ENCODE results near the gene PDGFC.

PDGFC gene

GRCh38 chr4:156954587-156954986 is 17.0 kb downstream of the PDGFC start:
- H3K4me3 ChIP-seq (ENCODE audit: control insufficient read depth in 1 of 7, extremely low read depth in 1 of 7, insufficient read depth in 4 of 7, low read depth in 2 of 7, low read length in 6 of 7) = peak overlapping the region in 3 of 7 experiments; percentile 4 to 56 (median 40)
- H3K36me3 ChIP-seq (ENCODE audit: control insufficient read depth in 4 of 4, insufficient read depth in 4 of 4, low read length in 3 of 4) = no peaks in the 10 kb centered on the region
- H3K4me1 ChIP-seq (ENCODE audit: control extremely low read depth in 1 of 4, control insufficient read depth in 4 of 4, insufficient read depth in 4 of 4, low read length in 3 of 4) = peaks cover 16 to 58% (median 33%) of the 10 kb centered on the region in 4 experiments
- no peaks in the 10 kb centered on the region for H3K9me3 ChIP-seq (ENCODE audit: control extremely low read depth in 1 of 5, control insufficient read depth in 4 of 5, insufficient read depth in 2 of 5, low read depth in 1 of 5, low read length in 4 of 5)
- WGBS (ENCODE audit: insufficient coverage) = 13% methylated on average over 3 of the region's 3 CpGs
- H3K27me3 ChIP-seq (replicated peaks in 2 of 5; ENCODE audit: control insufficient read depth in 4 of 5, insufficient read depth in 5 of 5, low read length in 4 of 5) = no peaks in the 10 kb centered on the region
- no peak overlapping the region for H3K27ac ChIP-seq (ENCODE audit: insufficient read depth in 1 of 2, low read depth in 1 of 2, low read length in 2 of 2, poor library complexity in 1 of 2, severe bottlenecking in 2 of 2)
- DNase-seq = peak; percentile 82 to 99 (median 98)
- CTCF ChIA-PET = interaction anchor here (1.3 to 1.4 kb wide), 2 partner anchors 8 to 14 kb away, joined by 4 to 5 read pairs; no protein-coding TSS in a partner anchor
- POLR2A ChIA-PET = interaction anchor here (0.6 kb wide), 1 partner anchor 12 kb away, joined by 3 read pairs; no protein-coding TSS in a partner anchor

DNA sequence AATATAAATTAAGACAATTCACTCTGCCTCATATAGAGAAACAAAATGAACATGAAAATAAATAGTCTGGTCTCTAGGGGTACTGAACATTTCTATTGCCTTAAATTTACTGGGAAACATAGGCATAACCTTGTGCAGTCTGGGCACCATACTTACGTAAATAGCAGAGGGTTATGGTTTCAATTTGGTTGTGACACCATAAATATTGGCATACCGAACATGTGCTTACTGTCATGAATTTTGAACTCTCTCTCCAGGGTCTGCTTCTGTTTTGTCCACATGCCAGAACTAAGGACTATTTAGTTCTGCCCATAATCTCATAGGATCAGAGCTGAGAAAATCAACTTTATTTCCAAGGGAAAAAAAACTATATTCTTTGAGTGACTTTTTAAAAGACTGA is 17.6 kb downstream of the PDGFC start:
- Histone ChIP-seq H3K36me3 (ENCODE audit: control insufficient read depth in 4 of 4, insufficient read depth in 4 of 4, low read length in 3 of 4) (no peaks in the 10 kb centered on the region), H3K27ac (ENCODE audit: insufficient read depth in 1 of 2, low read depth in 1 of 2, low read length in 2 of 2, poor library complexity in 1 of 2, severe bottlenecking in 2 of 2) (no peak overlapping the region), H3K4me3 (ENCODE audit: control insufficient read depth in 1 of 7, extremely low read depth in 1 of 7, insufficient read depth in 4 of 7, low read depth in 2 of 7, low read length in 6 of 7) (peak overlapping the region in 4 of 7 experiments; percentile 11 to 56 (median 26)), H3K9me3 (ENCODE audit: control extremely low read depth in 1 of 5, control insufficient read depth in 4 of 5, insufficient read depth in 2 of 5, low read depth in 1 of 5, low read length in 4 of 5) (no peaks in the 10 kb centered on the region), H3K27me3 (replicated peaks in 2 of 5; ENCODE audit: control insufficient read depth in 4 of 5, insufficient read depth in 5 of 5, low read length in 4 of 5) (no peaks in the 10 kb centered on the region), H3K4me1 (ENCODE audit: control extremely low read depth in 1 of 4, control insufficient read depth in 4 of 4, insufficient read depth in 4 of 4, low read length in 3 of 4) (peaks cover 16 to 64% (median 36%) of the 10 kb centered on the region in 4 experiments)
- no peak for DNase-seq
- 100% methylated on average over 1 of the region's 2 CpGs for WGBS (ENCODE audit: insufficient coverage)
- CTCF ChIA-PET = no interaction called here
- POLR2A ChIA-PET = no interaction called here

- no peaks in the 10 kb centered on the region for H3K9me3 ChIP-seq (ENCODE audit: control extremely low read depth in 1 of 5, control insufficient read depth in 4 of 5, insufficient read depth in 2 of 5, low read depth in 1 of 5, low read length in 4 of 5)
- H3K36me3 ChIP-seq (ENCODE audit: control insufficient read depth in 4 of 4, insufficient read depth in 4 of 4, low read length in 3 of 4) = no peaks in the 10 kb centered on the region
- no peak overlapping the region for H3K27ac ChIP-seq (ENCODE audit: insufficient read depth in 1 of 2, low read depth in 1 of 2, low read length in 2 of 2, poor library complexity in 1 of 2, severe bottlenecking in 2 of 2)
- WGBS (ENCODE audit: insufficient coverage) = 100% methylated on average over 1 of the region's 1 CpG
- H3K27me3 ChIP-seq (replicated peaks in 2 of 5; ENCODE audit: control insufficient read depth in 4 of 5, insufficient read depth in 5 of 5, low read length in 4 of 5) = no peaks in the 10 kb centered on the region
- peaks cover 12 to 61% (median 32%) of the 10 kb centered on the region in 4 experiments for H3K4me1 ChIP-seq (ENCODE audit: control extremely low read depth in 1 of 4, control insufficient read depth in 4 of 4, insufficient read depth in 4 of 4, low read length in 3 of 4)
- no peak overlapping the region for H3K4me3 ChIP-seq (ENCODE audit: control insufficient read depth in 1 of 7, extremely low read depth in 1 of 7, insufficient read depth in 4 of 7, low read depth in 2 of 7, low read length in 6 of 7)
- POLR2A ChIA-PET = no interaction called here
- CTCF ChIA-PET = no interaction called here
- DNase-seq = no peak
Observed at GRCh38 chr4:156953001-156953400, 18.6 kb downstream of the PDGFC start.

DNA sequence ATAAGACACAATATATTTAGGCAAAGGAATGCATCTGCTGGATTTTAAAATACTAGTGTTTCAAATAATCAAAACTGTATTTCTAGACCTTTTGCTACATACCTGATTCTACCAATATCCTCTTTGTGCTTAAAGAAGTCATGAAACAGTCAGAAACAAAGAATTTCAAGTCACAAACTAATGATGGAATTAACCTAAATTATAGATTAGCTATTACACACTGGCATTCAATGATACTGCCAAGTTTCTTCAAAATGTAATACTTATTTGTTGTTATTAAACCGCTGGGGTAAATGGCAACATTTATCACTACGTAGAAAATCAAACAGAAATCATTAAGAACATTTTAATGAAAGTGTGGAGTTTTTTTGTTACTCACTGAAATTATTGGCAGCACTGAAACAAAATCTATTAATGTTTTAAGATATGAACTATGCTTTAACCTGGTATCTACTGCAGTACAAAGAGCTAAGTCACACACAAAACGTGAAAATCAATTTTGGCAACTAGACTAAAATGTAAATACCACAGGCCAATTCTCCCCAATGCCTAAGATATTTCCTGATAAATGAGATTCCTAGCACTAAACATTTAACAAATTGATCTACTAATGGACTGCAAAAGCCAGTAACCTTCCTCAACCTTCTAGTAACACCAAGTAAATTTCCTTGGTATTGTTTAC is 19.4 kb downstream of the PDGFC start:
- CTCF ChIA-PET = no interaction called here
- WGBS (ENCODE audit: insufficient coverage) = 100% methylated on average over 1 of the region's 3 CpGs
- no peaks in the 10 kb centered on the region for H3K36me3 ChIP-seq (ENCODE audit: control insufficient read depth in 4 of 4, insufficient read depth in 4 of 4, low read length in 3 of 4)

GRCh38 chr4:156950948-156951347 is 20.7 kb downstream of the PDGFC start:
- WGBS (ENCODE audit: insufficient coverage) = no CpG with 5 or more reads among the region's 3 CpGs
- CTCF ChIA-PET = no interaction called here
- Histone ChIP-seq H3K4me3 (ENCODE audit: control insufficient read depth in 1 of 7, extremely low read depth in 1 of 7, insufficient read depth in 4 of 7, low read depth in 2 of 7, low read length in 6 of 7) (peak overlapping the region in 1 of 7 experiments; percentile 56), H3K4me1 (ENCODE audit: control extremely low read depth in 1 of 4, control insufficient read depth in 4 of 4, insufficient read depth in 4 of 4, low read length in 3 of 4) (peaks cover 12 to 56% (median 33%) of the 10 kb centered on the region in 4 experiments), H3K36me3 (ENCODE audit: control insufficient read depth in 4 of 4, insufficient read depth in 4 of 4, low read length in 3 of 4) (no peaks in the 10 kb centered on the region), H3K9me3 (ENCODE audit: control extremely low read depth in 1 of 5, control insufficient read depth in 4 of 5, insufficient read depth in 2 of 5, low read depth in 1 of 5, low read length in 4 of 5) (no peaks in the 10 kb centered on the region), H3K27me3 (replicated peaks in 2 of 5; ENCODE audit: control insufficient read depth in 4 of 5, insufficient read depth in 5 of 5, low read length in 4 of 5) (no peaks in the 10 kb centered on the region), H3K27ac (ENCODE audit: insufficient read depth in 1 of 2, low read depth in 1 of 2, low read length in 2 of 2, poor library complexity in 1 of 2, severe bottlenecking in 2 of 2) (no peak overlapping the region)
- no peak for DNase-seq
- POLR2A ChIA-PET = no interaction called here

More for the DNA sequence above, 19.4 kb downstream of the PDGFC start:
- H3K27me3 ChIP-seq (replicated peaks in 2 of 5; ENCODE audit: control insufficient read depth in 4 of 5, insufficient read depth in 5 of 5, low read length in 4 of 5) = no peaks in the 10 kb centered on the region
- H3K27ac ChIP-seq (ENCODE audit: insufficient read depth in 1 of 2, low read depth in 1 of 2, low read length in 2 of 2, poor library complexity in 1 of 2, severe bottlenecking in 2 of 2) = peak overlapping the region in 1 of 2 experiments; percentile 43
- peaks cover 12 to 55% (median 26%) of the 10 kb centered on the region in 4 experiments for H3K4me1 ChIP-seq (ENCODE audit: control extremely low read depth in 1 of 4, control insufficient read depth in 4 of 4, insufficient read depth in 4 of 4, low read length in 3 of 4)
- peak overlapping the region in 1 of 7 experiments; percentile 58 for H3K4me3 ChIP-seq (ENCODE audit: control insufficient read depth in 1 of 7, extremely low read depth in 1 of 7, insufficient read depth in 4 of 7, low read depth in 2 of 7, low read length in 6 of 7)
- DNase-seq = no peak
- H3K9me3 ChIP-seq (ENCODE audit: control extremely low read depth in 1 of 5, control insufficient read depth in 4 of 5, insufficient read depth in 2 of 5, low read depth in 1 of 5, low read length in 4 of 5) = no peaks in the 10 kb centered on the region
- POLR2A ChIA-PET = no interaction called here

DNA sequence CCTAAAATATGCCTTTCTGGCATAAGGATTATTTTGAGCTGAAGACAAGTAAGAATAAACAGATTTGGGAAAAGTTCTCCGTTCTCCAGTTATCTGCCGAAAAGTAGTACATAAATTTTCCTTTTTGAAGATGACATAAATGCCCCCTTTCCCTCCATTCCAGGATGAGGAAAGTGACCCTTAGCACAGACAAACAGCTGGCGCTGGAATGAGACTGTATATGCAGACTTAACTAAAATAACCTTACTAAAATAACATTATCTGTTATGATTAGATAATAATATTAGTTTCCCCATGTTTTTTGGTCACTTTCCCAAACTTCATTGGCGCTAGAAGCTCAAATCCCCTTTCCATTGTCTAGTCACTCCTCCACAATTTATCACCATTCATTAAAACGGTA is 21.5 kb downstream of the PDGFC start:
- CTCF ChIA-PET = interaction anchor here (1.2 to 1.4 kb wide), 2 partner anchors 13 to 39 kb away, joined by 3 read pairs; no protein-coding TSS in a partner anchor
- no peaks in the 10 kb centered on the region for H3K9me3 ChIP-seq (ENCODE audit: control extremely low read depth in 1 of 5, control insufficient read depth in 4 of 5, insufficient read depth in 2 of 5, low read depth in 1 of 5, low read length in 4 of 5)
- H3K4me1 ChIP-seq (ENCODE audit: control extremely low read depth in 1 of 4, control insufficient read depth in 4 of 4, insufficient read depth in 4 of 4, low read length in 3 of 4) = peaks cover 13 to 56% (median 32%) of the 10 kb centered on the region in 4 experiments
- 100% methylated on average over 3 of the region's 5 CpGs for WGBS (ENCODE audit: insufficient coverage)
- POLR2A ChIA-PET = no interaction called here
- no peak overlapping the region for H3K4me3 ChIP-seq (ENCODE audit: control insufficient read depth in 1 of 7, extremely low read depth in 1 of 7, insufficient read depth in 4 of 7, low read depth in 2 of 7, low read length in 6 of 7)
- H3K27me3 ChIP-seq (replicated peaks in 2 of 5; ENCODE audit: control insufficient read depth in 4 of 5, insufficient read depth in 5 of 5, low read length in 4 of 5) = no peaks in the 10 kb centered on the region
- no peak overlapping the region for H3K27ac ChIP-seq (ENCODE audit: insufficient read depth in 1 of 2, low read depth in 1 of 2, low read length in 2 of 2, poor library complexity in 1 of 2, severe bottlenecking in 2 of 2)
- no peaks in the 10 kb centered on the region for H3K36me3 ChIP-seq (ENCODE audit: control insufficient read depth in 4 of 4, insufficient read depth in 4 of 4, low read length in 3 of 4)
- no peak for DNase-seq

DNA sequence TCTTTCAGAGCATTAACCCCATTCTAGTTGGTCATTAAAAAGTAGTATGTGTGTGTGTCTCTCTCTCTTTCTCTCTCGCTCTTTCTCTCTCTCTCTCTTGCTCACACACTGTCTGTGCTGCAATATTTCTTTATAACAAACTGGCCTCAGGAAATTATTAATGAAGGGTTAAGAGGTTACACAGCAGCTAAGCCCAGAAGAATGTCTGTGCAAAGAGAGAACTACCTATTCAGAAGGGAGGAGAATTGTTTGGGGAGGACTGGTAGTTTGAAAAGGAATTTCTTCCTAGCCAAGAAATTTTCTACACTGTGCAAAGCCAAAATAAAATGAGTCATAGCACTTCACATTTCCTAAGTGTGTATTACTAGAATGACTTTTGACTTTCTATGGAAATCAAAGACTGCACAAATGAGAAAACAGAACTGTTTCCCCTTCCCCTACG is 22.2 kb downstream of the PDGFC start:
- Histone ChIP-seq H3K36me3 (ENCODE audit: control insufficient read depth in 4 of 4, insufficient read depth in 4 of 4, low read length in 3 of 4) (no peaks in the 10 kb centered on the region), H3K27me3 (replicated peaks in 2 of 5; ENCODE audit: control insufficient read depth in 4 of 5, insufficient read depth in 5 of 5, low read length in 4 of 5) (no peaks in the 10 kb centered on the region), H3K4me3 (ENCODE audit: control insufficient read depth in 1 of 7, extremely low read depth in 1 of 7, insufficient read depth in 4 of 7, low read depth in 2 of 7, low read length in 6 of 7) (no peak overlapping the region), H3K9me3 (ENCODE audit: control extremely low read depth in 1 of 5, control insufficient read depth in 4 of 5, insufficient read depth in 2 of 5, low read depth in 1 of 5, low read length in 4 of 5) (no peaks in the 10 kb centered on the region), H3K27ac (ENCODE audit: insufficient read depth in 1 of 2, low read depth in 1 of 2, low read length in 2 of 2, poor library complexity in 1 of 2, severe bottlenecking in 2 of 2) (no peak overlapping the region), H3K4me1 (ENCODE audit: control extremely low read depth in 1 of 4, control insufficient read depth in 4 of 4, insufficient read depth in 4 of 4, low read length in 3 of 4) (peaks cover 10 to 54% (median 30%) of the 10 kb centered on the region in 4 experiments)
- CTCF ChIA-PET = interaction anchor here (1.2 to 1.4 kb wide), 2 partner anchors 12 to 39 kb away, joined by 3 read pairs; no protein-coding TSS in a partner anchor
- POLR2A ChIA-PET = no interaction called here
- peak in 2 of 3 donors; percentile 42 to 48 for DNase-seq
- WGBS (ENCODE audit: insufficient coverage) = no CpG with 5 or more reads among the region's 2 CpGs

Data from common myeloid progenitor, CD34-positive (primary cell).